ENCODE results near the gene ABHD16A. TPM values are rescaled to one million over a fixed set of nuclear protein-coding genes. Genes with fewer than 3 reads are reported as not detected.
A peak's percentile ranks its signal among the peaks of the same experiment; 100 is the strongest.

ABHD16A gene
- total and polyA plus RNA-seq, 10 of the 15 experiments (the other 5 are each of a cell fraction or from before 2014, with no cell fraction given), result 7.5 to 43.0 (median 32.9) TPM

GRCh38 chr6:31652925-31653724 is 50.0 kb downstream of the ABHD16A start (continued):
- TF ChIP-seq ATF7 (IDR thresholded peaks at IDR 0.05; ENCODE audit: low read depth) (peak; percentile 95), TCF12 (IDR thresholded peaks at IDR 0.05; ENCODE audit: low read depth, low read length) (no peak), ZNF687 (IDR thresholded peaks at IDR 0.05) (no peak), E2F4 (IDR thresholded peaks at IDR 0.05; ENCODE audit: low read depth, low read length) (no peak), BCLAF1 (IDR thresholded peaks at IDR 0.05) (no peak), GABPA (IDR thresholded peaks at IDR 0.05; ENCODE audit: low read depth) (no peak), SMAD5 (IDR thresholded peaks at IDR 0.05; ENCODE audit: low read depth) (no peak), JUND (IDR thresholded peaks at IDR 0.05; ENCODE audit: low read depth, low read length) (no peak), MEF2A (IDR thresholded peaks at IDR 0.05; ENCODE audit: insufficient read depth, low read depth, low read length) (0 out of 2 replicates have a peak, but pooled peaks have one; percentile 25), SMARCA5 (IDR thresholded peaks at IDR 0.05) (no peak), REST (IDR thresholded peaks at IDR 0.05; ENCODE audit: low read depth, low read length) (no peak), E4F1 (IDR thresholded peaks at IDR 0.05; ENCODE audit: borderline replicate concordance, partially characterized antibody) (no peak)
